ENCODE results near the gene CDK7. TPM values are rescaled to one million over a fixed set of nuclear protein-coding genes. Genes with fewer than 3 reads are reported as not detected.
"Not testable (repeated sequence)": the region's sequence is repeated elsewhere in the genome, so short reads cannot be mapped to it uniquely, and the experiment has no call there.

CDK7 gene
- polyA plus RNA-seq (ENCODE audit: insufficient read length in 4 of 4): 10 to 100 TPM; 25.7 to 46.3 (median 41.9) TPM

DNA sequence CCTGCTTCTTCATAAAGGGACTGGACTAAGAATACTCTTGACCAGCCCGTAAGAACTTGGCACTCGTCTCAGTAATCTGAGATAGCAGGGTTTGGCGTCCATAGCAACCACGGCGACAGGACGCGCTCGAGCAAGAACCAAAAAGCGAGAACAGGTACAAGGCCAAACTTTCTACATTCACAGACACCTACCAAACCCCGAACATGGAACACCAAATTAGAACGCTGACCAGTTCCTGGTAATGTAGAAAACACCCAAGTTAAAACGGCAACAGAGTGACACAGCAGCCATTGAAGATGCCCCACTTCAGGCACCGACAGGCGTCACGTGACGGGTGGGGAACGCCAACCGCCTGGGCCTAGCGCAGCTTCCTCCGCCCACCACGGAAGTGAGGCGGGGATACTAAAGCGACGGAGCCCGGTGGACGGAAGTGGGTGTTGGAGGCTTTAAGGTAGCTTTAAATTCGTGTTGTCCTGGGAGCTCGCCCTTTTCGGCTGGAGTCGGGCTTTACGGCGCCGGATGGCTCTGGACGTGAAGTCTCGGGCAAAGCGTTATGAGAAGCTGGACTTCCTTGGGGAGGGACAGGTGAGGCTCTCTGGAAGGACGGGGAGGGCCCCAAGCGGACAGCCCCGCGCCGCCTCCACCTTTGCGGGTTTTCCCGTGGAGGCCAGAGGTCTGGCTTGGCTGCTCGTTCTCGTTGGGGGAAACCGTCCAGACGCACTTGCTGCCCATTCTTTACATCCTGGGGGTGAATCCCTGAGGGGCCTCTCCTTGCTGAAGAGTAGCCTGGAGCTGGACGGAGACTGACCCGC lies at the start of gene CDK7:
Gene CDK7, plus strand, starts transcription at position 430 of the 812 bp plus-strand sequence. Its CDS starts 90 bp downstream, at position 520.
- DNase-seq (ENCODE audit: low read depth in 4 of 4, low spot score in 3 of 4): peak; percentile 77 to 85 (median 80)

GRCh38 chr5:69187342-69187741 lies 47.3 kb upstream of the CDK7 start:
- no peak for DNase-seq (ENCODE audit: low read depth in 4 of 4, low spot score in 3 of 4)

GRCh38 chr5:69188811-69189161 lies 45.9 kb upstream of the CDK7 start:
- DNase-seq (ENCODE audit: low read depth in 4 of 4, low spot score in 3 of 4): no peak

DNA sequence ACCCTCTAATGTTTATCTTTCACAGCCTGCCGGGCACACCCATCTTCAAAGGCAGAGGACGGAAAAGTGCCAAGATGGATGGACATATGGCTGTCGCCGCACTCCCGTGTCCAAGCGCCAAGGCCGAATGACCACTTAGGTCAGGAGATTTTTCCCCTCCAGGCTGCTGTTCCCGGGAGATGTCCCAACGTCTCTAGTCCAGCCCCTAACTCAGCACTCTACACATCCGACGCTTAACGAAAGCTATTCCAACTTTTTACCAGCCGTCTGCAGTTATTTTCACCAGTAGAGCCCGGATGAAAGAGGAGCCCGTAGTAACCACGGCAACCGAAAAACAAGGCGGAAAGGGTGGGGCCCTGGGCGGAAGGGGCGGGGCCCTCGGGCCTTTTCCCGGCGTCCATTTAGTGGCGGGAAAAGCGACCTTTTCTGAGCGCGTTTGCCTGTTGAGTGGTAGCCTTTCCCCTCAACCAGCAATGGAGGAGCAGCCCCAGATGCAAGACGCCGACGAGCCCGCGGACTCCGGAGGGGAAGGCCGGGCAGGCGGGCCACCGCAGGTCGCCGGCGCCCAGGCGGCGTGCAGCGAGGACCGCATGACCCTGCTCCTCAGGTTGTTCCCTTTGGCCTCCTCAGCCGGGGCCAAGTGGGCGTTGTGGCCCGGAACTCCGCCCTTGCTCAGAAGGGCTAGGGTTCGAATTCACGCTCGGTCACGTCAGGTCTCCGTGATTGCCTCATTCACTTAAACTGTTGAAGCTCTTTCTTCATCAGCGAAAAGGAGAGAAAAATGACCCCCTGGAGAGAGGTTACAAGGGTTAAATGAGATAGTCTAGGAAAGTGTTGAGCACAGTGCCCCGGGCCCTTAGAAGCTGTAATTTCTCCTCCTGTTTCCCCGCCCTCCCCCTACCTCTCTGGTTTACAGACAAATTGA lies 45.3 kb upstream of the CDK7 start, which contains the start of gene CENPH:
Gene CENPH, plus strand, starts transcription at position 422 of the 925 bp plus-strand sequence. Its CDS starts 52 bp downstream, at position 474.
- DNase-seq (ENCODE audit: low read depth in 4 of 4, low spot score in 3 of 4): peak; percentile 81 to 91 (median 87)

GRCh38 chr5:69202497-69202896 lies 32.2 kb upstream of the CDK7 start:
- no peak for DNase-seq (ENCODE audit: low read depth in 4 of 4, low spot score in 3 of 4)

GRCh38 chr5:69206528-69207190 lies 28.0 kb upstream of the CDK7 start:
- no peak for DNase-seq (ENCODE audit: low read depth in 4 of 4, low spot score in 3 of 4)

DNA sequence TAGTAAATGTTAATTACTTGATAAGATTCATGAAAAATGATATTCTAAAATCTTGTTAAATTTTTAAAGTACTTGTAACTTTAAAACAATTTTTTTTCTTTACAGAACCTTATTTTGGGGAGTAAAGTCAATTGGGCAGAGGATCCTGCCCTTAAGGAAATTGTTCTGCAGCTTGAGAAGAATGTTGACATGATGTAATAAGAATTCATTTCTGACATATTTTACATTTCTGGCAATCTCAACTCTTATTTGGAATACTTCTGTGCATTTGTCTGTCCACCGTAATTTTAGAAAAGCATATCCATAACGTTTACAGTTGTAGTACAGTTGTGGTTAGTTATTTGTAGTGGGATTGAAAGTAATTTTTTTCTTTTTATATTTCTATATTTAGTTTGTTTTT lies 25.1 kb upstream of the CDK7 start:
- DNase-seq (ENCODE audit: low read depth in 4 of 4, low spot score in 3 of 4): no peak

DNA sequence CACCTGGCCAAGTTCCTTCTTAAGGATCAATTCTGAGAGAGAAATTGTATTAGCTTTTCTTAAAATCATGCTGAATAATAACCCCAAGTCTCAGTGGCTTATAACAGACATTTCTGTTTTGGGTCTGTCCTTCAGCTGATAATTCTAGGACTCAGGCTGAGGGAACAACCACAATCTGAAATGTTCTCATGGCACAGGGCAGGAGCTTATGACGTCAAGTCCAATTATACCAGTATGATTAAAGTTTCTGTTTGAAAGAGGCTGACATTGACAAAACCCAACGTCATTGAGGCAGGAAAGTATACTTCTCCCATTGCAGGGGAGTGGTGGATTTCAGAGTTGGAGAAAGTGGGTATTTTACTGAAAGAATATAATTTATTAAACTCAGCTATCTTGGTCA lies 23.5 kb upstream of the CDK7 start:
- no peak for DNase-seq (ENCODE audit: low read depth in 4 of 4, low spot score in 3 of 4)

DNA sequence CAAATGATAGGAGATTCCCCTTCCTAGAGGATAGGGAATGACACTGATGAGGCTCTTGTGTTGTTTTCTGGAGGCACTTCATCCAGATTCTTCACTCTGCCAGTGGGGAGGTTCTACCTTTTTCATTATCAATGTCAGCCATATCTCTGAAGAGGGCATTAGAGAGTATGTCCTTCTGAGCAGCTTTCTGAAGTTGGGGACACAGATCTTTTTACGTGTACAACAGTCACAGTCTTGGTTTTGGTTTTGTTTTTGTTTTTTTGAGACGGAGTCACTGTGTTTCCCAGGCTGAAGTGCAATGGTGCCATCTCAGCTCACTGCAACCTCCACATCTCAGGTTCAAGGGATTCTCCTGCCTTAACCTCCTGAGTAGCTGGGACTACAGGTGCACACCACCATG lies 22.7 kb upstream of the CDK7 start:
- DNase-seq (ENCODE audit: low read depth in 4 of 4, low spot score in 3 of 4): no peak

GRCh38 chr5:69213513-69214215 lies 21.0 kb upstream of the CDK7 start:
- DNase-seq (ENCODE audit: low read depth in 4 of 4, low spot score in 3 of 4): no peak

DNA sequence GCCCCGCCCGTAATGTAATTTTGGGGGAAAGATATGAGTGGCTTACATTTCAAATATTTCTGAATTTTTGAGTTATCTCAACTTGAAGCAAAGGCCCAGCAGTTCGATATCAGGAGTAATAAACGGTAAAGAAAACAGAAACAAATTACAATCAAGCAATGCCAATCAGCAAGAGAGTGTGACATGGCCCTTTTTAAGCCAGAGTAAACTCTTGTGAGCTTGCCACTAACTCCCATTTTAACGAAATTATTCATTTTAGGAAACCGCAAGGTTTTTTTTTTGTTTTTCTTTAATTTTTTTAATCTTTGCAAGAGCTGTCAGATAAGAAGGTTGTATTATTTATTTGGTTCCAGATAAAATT lies 17.6 kb upstream of the CDK7 start:
- DNase-seq (ENCODE audit: low read depth in 4 of 4, low spot score in 3 of 4): no peak

DNA sequence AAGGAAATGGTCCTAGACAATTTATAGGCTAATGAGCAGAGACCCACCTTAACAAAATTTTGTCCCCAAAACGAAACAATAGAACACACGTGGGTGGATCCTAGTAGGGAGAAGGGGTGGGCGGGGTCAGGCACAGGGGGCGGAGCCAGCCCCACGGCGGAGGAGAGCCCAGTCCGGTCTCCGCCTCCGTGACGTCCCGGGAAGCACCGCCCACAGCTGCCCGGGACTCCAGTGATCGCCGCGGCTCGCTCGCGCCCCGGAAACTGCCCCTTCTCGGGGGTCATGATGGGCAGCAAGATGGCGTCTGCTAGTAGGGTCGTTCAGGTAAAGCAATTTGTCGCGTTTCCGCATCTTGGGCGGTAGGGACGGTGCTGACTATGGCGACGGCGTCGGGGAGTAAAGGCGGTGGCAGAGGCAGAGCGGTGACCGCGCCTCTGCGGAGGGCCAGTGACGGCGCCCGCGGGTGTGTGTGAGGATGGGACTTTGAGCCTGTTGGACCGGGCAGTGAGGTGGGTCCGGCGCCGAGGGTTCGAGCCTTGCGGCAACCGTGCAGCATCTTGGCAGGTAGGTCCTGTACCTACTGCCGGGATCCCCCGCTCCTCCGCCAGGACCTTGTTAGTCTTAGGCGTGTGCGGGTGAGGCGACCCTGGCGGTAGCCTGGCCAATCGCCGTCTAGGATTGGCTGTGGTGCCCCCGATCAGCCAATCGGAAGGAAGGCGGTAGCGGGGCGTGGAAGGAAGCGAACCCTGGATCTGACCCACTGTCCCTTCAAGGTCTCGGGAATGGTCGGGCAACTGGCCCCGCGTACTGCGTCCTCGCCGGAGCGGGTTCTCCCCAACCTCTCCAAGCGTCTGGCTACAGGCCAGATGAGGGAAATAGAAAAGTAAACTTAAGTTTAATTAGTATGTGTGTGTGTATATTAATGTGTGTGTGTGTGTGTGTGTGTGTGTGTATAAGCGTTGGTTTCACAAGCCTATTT lies 16.8 kb upstream of the CDK7 start:
- DNase-seq (ENCODE audit: low read depth in 4 of 4, low spot score in 3 of 4): peak; percentile 85 to 89 (median 86)

DNA sequence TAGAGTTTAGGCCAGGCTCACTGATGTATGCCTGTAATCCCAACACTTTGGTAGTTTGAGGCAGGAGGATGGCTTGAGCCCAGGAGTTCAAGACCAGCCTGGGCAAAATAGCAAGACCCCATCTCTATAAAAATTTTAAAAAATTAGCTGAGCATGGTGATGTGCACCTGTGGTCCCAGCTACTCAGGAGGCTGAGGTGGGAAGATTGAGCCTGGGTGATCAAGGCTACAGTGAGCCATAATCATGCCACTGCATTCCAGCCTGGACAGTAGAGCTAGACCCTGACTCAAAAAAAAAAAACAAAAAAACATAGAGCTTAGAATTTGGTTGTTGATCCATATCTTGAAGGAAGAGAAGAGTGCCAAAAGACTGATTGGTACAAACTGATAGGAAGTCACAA lies 14.7 kb upstream of the CDK7 start:
- no peak for DNase-seq (ENCODE audit: low read depth in 4 of 4, low spot score in 3 of 4)

DNA sequence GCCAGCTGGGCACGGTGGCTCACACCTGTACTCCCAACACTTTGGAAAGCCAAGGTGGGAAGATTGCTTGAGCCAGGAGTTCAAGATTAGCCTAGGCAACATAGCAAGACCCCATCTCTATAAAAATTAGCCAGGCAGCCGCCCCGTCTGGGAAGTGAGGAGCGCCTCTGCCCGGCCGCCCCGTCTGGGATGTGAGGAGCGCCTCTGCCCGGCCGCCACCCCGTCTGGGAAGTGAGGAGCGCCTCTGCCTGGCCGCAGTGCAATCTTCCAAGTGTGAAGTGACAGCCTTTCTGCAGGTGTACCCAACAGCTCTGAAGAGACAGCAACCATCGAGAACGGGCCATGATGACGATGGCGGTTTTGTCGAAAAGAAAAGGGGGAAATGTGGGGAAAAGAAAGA lies 14.3 kb upstream of the CDK7 start:
- not testable (repeated sequence) for DNase-seq (ENCODE audit: low read depth in 4 of 4, low spot score in 3 of 4)

GRCh38 chr5:69220833-69221232 lies 13.9 kb upstream of the CDK7 start:
- DNase-seq (ENCODE audit: low read depth in 4 of 4, low spot score in 3 of 4): not testable (repeated sequence)

- DNase-seq (ENCODE audit: low read depth in 4 of 4, low spot score in 3 of 4): no peak
Measured at GRCh38 chr5:69224520-69224919, 10.2 kb upstream of the CDK7 start.

DNA sequence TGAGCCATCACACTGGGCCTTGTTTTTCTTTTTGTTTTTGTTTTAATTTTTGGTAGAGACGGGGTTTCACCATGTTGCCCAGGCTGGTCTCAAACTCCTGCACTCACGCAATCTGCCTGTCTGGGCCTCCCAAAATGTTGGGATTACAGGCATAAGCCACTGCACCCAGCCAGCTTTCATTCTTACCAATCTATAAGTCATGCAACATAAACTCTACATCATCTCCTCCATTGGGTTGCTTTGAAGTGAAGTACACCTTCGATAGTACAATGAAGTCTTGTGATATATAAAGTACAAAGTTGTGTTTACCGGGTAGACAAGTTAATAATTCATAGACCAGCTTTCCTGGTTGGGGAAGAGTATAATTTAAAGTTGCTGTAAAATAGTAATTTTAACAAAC lies 8.8 kb upstream of the CDK7 start:
- no peak for DNase-seq (ENCODE audit: low read depth in 4 of 4, low spot score in 3 of 4)

- no peak for DNase-seq (ENCODE audit: low read depth in 4 of 4, low spot score in 3 of 4)
Measured at GRCh38 chr5:69230181-69230580, 4.5 kb upstream of the CDK7 start.

DNA sequence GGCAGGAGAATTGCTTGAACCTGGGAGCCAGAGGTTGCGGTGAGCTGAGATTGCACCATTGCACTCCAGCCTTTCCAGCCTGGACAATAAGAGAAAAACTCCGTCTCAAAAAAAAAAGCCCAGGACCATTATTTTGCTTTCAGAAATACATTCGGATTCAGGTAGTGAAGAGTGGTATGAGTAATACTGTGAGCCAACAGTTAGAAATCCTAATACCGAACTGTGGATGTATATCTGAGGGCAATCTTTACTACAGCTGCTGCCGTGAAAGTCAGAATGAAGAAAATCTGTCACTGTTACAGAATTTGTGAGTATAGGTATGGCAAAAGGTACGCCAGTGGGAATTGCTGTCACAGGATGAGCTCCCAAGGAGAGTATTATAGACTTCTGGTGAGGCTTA lies 3.4 kb upstream of the CDK7 start:
- no peak for DNase-seq (ENCODE audit: low read depth in 4 of 4, low spot score in 3 of 4)
